ENCODE measurements around the gene TSSK6. TPM values are rescaled to one million over a fixed set of nuclear protein-coding genes. Genes with fewer than 3 reads are reported as not detected.

Gene TSSK6
- total RNA-seq, 2 experiments from 2014 or later = 2.5 to 2.8 TPM

DNA sequence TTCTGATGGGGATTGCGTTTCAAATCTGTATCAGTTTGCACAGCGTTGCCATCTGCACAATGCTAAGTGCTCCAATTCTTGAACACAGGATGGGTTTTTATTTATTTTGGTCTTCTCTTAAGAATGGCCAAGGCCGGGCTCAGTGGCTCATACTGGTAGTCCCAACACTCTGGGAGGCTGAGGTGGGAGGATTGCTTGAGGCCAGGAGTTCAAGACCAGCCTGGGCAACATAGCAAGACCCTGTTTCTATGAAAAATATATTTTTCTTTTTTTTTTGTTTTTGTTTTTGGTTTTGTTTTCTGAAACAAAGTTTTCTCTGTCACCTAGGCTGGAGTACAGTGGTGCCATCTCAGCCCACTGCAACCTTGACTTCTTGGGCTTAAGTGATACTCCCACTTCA, 7.8 kb upstream of the TSSK6 start:
- POLR2A ChIA-PET = no interaction called here
- CTCF ChIA-PET = no interaction called here

- ChIA-PET CTCF (no interaction called here), POLR2A (no interaction called here)
Measured at GRCh38 chr19:19520989-19521388, 5.6 kb upstream of the TSSK6 start.

DNA sequence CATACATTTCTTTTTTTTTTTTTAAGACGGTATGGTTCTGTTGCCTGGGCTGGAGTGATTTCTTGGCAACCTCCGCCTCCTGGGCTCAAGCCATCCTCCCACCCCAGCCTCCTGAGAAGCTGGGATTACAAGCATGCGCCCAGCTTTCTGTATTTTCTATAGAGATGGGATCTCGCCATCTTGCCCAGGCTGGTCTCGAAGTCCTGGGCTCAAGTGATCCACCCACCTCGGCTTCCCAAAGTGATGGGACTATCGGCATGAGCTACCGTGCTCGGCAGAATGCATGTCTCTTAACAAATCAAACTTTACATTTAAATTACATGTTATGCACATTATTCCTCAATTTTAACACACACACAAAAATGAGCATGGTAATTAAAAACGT, 1.9 kb upstream of the TSSK6 start:
- ChIA-PET CTCF (interaction anchor here (0.8 to 2.5 kb wide), 4 partner anchors 15 to 112 kb away, joined by 3 to 7 read pairs (median 4); partner anchors contain the start of gene GATAD2A), POLR2A (interaction anchor here (0.7 kb wide), 2 partner anchors 188 to 517 kb away, joined by 4 to 5 read pairs; no protein-coding TSS in a partner anchor)

- POLR2A ChIA-PET = interaction anchor here (0.7 to 1.5 kb wide), 4 partner anchors 27 to 194 kb away, joined by 3 to 9 read pairs (median 4); no protein-coding TSS in a partner anchor
- CTCF ChIA-PET = interaction anchor here (0.7 to 1.3 kb wide), 3 partner anchors 11 to 38 kb away, joined by 3 to 5 read pairs (median 4); no protein-coding TSS in a partner anchor
Measured at GRCh38 chr19:19515642-19516519, 533 bp upstream of the TSSK6 start, which contains the start of gene NDUFA13. Gene NDUFA13, plus strand, starts transcription at chr19:19516225. Its CDS starts 14 bp downstream, at chr19:19516239.

GRCh38 chr19:19514215-19514657, 1.1 kb downstream of the TSSK6 start:
- POLR2A ChIA-PET = interaction anchor here (1.5 kb wide), 1 partner anchor 192 kb away, joined by 3 read pairs; no protein-coding TSS in a partner anchor
- CTCF ChIA-PET = no interaction called here

DNA sequence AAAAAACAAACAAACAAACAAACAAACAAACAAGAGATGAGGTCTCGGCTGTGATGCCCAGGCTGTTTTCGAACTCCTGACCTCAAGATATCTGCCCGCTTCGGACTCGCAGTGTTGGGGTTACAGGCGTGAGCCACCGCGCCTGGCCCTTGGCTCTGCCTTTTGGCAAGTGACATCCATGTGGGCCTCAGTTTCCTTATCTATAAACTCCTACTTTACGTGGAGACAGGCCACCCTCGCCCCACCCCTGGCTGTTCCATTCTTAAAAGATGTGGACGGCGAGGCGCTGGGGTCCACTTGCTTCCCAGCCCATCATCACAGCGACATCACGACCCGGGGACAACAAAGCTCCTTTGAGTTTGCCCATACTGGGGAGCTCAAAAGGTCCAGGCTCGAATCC, 1.7 kb downstream of the TSSK6 start:
- ChIA-PET CTCF (no interaction called here), POLR2A (no interaction called here)

GRCh38 chr19:19510432-19510831, 4.9 kb downstream of the TSSK6 start:
- ChIA-PET POLR2A (no interaction called here), CTCF (interaction anchor here (2.3 kb wide), 1 partner anchor 19 kb away, joined by 15 read pairs; no protein-coding TSS in a partner anchor)

DNA sequence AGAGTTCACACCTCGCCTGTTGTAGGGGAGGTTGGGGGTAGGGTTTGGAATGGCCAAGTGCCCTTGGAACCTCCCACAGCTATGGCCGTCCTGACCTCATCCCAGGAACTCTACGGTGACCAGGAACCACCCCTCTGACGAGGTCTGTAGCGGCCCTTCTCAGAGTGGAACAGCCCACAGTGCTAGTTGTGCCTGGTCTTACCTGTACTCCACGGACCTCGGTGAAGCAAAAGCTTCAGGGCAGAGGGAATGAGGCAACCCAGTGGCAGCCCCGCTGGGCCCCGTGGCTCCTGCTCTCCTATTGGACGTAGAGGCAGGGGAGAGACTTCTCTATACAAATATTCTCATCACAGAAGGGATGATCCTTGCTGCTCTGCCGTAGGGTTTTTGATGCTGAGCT, 7.1 kb downstream of the TSSK6 start:
- CTCF ChIA-PET = interaction anchor here (0.6 to 2.0 kb wide), 2 partner anchors 24 to 121 kb away, joined by 4 to 9 read pairs; no protein-coding TSS in a partner anchor

DNA sequence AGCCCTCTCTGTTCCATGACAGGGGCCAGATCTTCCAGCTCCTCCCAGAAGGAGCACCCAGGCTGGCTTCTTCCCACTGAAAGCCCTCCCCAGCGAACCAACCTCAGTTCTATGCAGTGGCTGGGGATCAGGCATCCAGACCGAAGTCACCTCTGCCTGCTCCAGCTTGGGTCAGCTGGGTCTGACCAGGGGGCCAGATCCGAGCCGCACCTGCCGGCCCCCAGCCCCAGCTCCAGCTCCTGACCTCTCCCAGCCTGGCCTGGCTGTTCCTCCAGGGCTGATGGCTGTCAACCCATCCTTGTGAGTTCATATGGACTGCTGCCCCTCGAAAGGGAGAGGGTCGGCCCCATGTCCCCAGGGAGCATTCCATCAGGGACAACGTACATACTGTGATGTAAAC, 8.0 kb downstream of the TSSK6 start:
- CTCF ChIA-PET = interaction anchor here (2.0 kb wide), 1 partner anchor 25 kb away, joined by 9 read pairs; no protein-coding TSS in a partner anchor
- POLR2A ChIA-PET = interaction anchor here (0.5 kb wide), 1 partner anchor 15 kb away, joined by 9 read pairs; no protein-coding TSS in a partner anchor

More for the DNA sequence above, 7.1 kb downstream of the TSSK6 start:
- POLR2A ChIA-PET = no interaction called here

GRCh38 chr19:19506592-19506991, 8.8 kb downstream of the TSSK6 start:
- ChIA-PET CTCF (no interaction called here), POLR2A (no interaction called here)

GRCh38 chr19:19505669-19506326, 9.6 kb downstream of the TSSK6 start:
- POLR2A ChIA-PET = no interaction called here
- CTCF ChIA-PET = no interaction called here

GRCh38 chr19:19504754-19505668, 10.3 kb downstream of the TSSK6 start:
- CTCF ChIA-PET = interaction anchor here (1.0 to 1.1 kb wide), 2 partner anchors 10 to 14 kb away, joined by 3 read pairs; partner anchors contain the start of gene TSSK6
- POLR2A ChIA-PET = interaction anchor here (0.6 to 0.7 kb wide), 2 partner anchors 30 to 153 kb away, joined by 4 to 5 read pairs; no protein-coding TSS in a partner anchor

DNA sequence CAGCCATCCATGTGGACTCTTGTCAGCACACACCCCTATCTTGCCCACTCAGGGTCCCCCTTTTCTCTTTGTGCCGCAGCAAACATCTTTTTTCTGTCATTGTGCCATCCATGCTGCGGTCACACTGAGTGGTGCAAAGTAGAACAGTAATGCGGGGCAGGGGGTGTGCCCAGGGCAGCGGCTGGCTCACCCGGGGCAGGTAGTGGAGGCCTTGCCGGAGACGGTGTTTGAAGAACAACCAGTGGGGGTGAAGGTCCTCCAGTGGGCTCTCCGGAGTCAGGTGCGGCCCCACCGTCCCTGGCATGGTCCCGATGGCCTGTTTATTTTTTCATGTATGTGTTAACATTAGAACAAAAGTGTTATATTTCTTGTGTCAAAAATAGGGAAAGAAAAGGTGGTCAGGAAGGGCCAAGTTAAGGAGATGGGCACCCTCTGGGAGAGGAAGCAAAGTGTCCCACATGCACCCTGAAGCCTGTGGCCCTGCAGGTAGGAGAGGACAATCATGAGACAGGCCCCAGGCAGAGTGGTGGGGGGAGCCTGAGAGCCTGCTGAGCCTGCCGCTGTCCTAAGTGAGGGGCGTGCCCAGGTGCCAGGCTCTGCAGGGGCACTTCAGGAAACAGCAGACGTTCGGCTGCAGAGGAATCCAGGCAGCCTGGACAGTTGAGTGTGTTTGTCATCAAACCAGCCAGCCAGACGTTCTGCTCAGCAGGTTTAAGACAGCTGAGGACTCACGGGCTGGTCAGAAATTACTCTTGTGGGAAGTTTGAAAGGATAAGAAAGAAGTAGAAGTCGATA, 12.3 kb downstream of the TSSK6 start:
- ChIA-PET POLR2A (no interaction called here), CTCF (no interaction called here)

- CTCF ChIA-PET = no interaction called here
Measured at GRCh38 chr19:19502281-19502680, 13.1 kb downstream of the TSSK6 start.

DNA sequence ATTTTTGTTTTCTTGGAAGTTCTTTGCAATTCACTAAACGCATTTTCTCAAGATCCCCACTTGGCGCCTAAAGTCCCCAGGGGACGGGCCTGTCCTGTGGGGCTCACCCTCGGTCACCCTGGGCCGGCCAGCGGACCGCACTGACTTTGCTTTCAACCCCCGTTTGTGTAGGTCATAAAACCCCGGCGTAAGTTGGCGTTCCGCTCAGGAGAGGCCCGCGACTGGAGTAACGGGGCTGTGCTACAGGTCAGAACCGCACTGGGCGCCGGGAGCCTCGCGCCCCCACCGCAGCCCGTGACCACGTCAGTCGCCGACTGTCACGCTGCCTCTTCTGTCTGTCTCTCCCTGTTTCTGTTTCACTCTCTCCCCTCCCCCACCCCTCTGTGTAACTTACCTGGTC, 13.6 kb downstream of the TSSK6 start:
- CTCF ChIA-PET = interaction anchor here (1.2 kb wide), 1 partner anchor 11 kb away, joined by 5 read pairs; no protein-coding TSS in a partner anchor
- POLR2A ChIA-PET = no interaction called here

More at GRCh38 chr19:19502281-19502680, 13.1 kb downstream of the TSSK6 start:
- POLR2A ChIA-PET = no interaction called here

DNA sequence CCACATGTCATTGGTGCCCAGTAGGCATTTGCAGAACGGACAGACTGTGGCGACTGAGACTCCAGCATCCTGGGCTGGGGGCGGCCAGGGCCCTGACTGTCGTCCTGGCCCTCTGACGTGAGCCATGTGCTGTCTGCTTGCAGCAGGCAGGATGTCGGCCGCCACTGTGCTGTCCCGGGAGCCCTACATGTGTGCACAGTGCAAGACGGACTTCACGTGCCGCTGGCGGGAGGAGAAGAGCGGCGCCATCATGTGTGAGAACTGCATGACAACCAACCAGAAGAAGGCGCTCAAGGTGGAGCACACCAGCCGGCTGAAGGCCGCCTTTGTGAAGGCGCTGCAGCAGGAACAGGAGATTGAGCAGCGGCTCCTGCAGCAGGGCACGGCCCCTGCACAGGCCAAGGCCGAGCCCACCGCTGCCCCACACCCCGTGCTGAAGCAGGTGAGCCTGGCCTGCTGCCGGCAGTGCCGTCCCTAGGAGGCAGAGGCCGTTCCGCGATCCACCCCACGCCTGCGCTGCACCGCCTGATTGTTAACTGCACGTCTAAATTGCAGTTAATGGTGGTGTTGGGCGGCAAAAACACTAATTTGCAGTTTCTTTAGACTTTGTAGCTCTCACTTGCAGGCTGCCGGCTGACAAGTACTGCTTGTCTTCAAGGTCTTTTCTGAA, 14.2 kb downstream of the TSSK6 start:
- ChIA-PET CTCF (interaction anchor here (1.2 kb wide), 1 partner anchor 10 kb away, joined by 5 read pairs; no protein-coding TSS in a partner anchor), POLR2A (no interaction called here)

DNA sequence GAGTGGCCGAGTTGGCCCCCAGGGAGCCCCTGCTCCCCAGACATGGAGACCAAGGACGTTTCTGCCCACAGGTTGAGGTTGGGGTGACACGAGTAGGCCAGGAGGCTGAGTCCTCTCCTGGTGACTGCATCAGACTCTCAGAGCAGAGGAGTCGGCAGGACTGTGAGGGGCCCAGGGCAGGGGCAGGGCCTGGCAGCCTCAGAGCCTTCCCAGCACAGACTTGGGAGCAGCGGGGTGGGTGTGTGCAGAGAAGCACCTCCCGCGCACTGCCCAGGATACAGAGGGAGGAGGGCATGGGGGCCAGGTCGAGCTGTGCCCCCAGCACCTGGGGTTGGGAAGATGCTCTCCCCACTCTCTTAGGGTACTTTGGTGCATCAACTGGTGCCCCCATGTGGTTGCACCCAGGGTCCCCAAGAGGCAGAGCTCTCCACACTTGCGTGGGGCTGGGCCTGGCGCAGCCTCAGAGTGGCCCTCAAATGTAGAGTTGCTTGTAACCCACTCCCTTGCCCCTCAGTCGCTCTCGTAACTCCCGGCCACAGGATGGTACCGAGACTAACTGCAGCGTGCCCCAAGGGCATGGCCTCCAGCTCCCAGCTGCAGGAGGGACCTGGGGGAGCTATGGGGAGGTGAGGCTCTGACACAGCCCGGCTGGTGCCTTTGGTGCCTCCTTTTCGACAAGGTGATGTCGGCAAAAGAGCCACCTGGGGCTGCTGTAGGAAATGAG, 15.9 kb downstream of the TSSK6 start:
- ChIA-PET CTCF (no interaction called here), POLR2A (no interaction called here)
